BE2C (cell line): Measurements from ENCODE around the gene STAT4.

ENCODE experiments used
- DNase-seq: peaks from one replicate; pipeline ENCODE4 v3.0.0-alpha.2; 2020
- H3K27me3 ChIP-seq: fragments of 250-450 bp; sonication (Bioruptor Pico); 2 replicates; pipeline ENCODE4 v1.5.1; 2020; ENCODE audit warnings: mild to moderate bottlenecking
- H3K36me3 ChIP-seq: fragments of 250-450 bp; sonication (Bioruptor Pico); 2 replicates; pipeline ENCODE4 v1.5.1; 2020; ENCODE audit warnings: mild to moderate bottlenecking
- H3K4me1 ChIP-seq: fragments of 250-450 bp; sonication (Bioruptor Pico); 2 replicates; pipeline ENCODE4 v1.5.1; 2020
- H3K4me3 ChIP-seq: 2 replicates; pipeline ENCODE4 v1.5.1; 2011; ENCODE audit warnings: low read depth, low read length
- H3K9me3 ChIP-seq: fragments of 250-450 bp; sonication (Bioruptor Pico); 2 replicates; pipeline ENCODE4 v1.5.1; 2020
- TF ChIP-seq, protein P1 (sequence below): IDR thresholded peaks from 2 replicates; pipeline ENCODE4 v1.5.1; 2012; ENCODE audit warnings: mild to moderate bottlenecking, low read depth, low read length

STAT4 gene

DNA sequence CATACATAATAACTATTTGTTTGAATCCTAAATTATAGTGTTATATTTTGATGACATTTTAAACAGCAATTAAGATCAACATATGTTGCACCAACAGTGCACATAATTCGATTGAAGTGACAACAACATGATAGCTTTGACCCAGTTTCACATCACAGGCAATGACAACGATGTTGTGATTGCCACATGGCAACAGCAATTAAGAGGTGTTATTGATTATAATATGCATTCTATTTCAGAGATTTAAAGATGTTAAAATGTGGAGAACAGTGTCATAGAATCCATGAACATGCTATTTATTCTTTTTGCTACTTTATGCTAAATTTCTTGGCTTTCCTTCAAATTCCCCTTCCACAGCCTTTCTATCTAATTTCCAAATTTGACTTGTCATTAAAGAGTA, 68.5 kb downstream of the STAT4 start:
- no peak for DNase-seq
- no peaks in the 10 kb centered on the region for H3K36me3 ChIP-seq
- TF ChIP-seq, protein P1, sequence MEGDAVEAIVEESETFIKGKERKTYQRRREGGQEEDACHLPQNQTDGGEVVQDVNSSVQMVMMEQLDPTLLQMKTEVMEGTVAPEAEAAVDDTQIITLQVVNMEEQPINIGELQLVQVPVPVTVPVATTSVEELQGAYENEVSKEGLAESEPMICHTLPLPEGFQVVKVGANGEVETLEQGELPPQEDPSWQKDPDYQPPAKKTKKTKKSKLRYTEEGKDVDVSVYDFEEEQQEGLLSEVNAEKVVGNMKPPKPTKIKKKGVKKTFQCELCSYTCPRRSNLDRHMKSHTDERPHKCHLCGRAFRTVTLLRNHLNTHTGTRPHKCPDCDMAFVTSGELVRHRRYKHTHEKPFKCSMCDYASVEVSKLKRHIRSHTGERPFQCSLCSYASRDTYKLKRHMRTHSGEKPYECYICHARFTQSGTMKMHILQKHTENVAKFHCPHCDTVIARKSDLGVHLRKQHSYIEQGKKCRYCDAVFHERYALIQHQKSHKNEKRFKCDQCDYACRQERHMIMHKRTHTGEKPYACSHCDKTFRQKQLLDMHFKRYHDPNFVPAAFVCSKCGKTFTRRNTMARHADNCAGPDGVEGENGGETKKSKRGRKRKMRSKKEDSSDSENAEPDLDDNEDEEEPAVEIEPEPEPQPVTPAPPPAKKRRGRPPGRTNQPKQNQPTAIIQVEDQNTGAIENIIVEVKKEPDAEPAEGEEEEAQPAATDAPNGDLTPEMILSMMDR = no peak
- H3K9me3 ChIP-seq = no peaks in the 10 kb centered on the region
- no peaks in the 10 kb centered on the region for H3K27me3 ChIP-seq
- H3K4me3 ChIP-seq = no peak overlapping the region
- H3K4me1 ChIP-seq = no peaks in the 10 kb centered on the region

DNA sequence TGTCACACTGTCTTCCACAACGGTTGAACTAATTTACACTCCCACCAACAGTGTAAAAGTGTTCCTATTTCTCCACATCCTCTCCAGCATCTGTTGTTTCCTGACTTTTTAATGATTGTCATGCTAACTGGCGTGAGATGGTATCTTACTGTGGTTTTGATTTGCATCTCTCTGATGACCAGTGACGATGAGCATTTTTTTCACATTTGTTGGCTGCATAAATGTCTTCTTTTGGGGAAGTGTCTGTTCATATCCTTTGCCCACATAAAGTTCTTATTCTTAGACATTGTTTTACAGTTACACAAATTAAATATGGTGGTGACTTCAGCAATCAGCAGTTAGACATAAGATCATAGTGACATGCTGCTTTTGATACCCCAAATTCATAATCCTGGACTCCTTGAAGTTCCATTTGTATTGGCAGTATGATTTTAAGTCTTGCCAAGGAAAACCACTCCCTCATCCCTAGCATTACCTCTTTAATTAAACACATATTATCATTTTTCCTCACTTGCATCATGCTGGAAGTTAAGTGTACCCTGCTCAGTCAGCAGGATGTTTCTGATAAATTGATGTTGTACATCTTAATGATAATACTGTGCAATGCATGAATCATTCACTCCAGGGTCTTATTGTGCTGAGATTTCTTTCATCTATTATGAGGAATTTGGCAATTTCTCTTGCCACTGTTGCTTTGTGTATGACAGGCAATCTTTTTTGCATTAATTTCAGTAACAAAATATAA, 69.2 kb downstream of the STAT4 start:
- H3K27me3 ChIP-seq = no peaks in the 10 kb centered on the region
- no peaks in the 10 kb centered on the region for H3K9me3 ChIP-seq
- TF ChIP-seq, protein P1 = no peak
- no peak for DNase-seq
- no peak overlapping the region for H3K4me3 ChIP-seq
- H3K4me1 ChIP-seq = no peaks in the 10 kb centered on the region
- H3K36me3 ChIP-seq = no peaks in the 10 kb centered on the region

DNA sequence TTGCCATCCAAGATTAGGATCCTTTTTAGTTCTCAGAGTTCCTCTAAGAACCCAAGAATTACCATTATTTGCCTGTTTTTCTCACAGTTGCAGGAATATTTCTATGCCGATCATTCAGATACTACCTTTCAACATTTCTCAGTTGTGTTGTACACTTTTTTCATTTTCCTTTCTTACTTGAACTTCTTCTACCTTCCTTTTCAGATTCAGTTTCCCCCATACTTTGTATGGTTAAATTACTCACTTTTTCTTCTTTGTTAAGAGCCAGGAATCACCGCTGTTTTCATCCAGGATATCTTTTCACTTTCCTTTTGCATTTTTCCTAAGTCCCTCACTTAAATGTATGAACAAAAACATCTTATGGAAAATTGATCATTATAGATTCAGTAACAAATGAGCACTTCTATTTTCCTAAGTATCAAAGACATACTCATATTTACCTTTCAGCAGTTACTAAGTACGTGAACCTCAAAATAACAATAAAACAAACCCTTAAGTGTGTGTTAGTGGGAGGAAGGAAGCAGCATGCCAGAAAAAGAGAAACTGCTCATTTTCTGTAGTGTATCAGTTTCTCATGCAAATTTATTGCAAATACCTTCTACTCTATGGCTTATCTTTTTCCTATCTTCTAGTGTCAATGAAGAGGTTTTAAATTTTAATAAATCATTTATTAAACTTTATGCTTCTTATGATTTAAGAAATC, 72.5 kb downstream of the STAT4 start:
- Histone ChIP-seq H3K9me3 (no peaks in the 10 kb centered on the region), H3K4me3 (no peak overlapping the region), H3K36me3 (no peaks in the 10 kb centered on the region), H3K27me3 (no peaks in the 10 kb centered on the region), H3K4me1 (no peaks in the 10 kb centered on the region)
- no peak for DNase-seq
- TF ChIP-seq, protein P1 = no peak

DNA sequence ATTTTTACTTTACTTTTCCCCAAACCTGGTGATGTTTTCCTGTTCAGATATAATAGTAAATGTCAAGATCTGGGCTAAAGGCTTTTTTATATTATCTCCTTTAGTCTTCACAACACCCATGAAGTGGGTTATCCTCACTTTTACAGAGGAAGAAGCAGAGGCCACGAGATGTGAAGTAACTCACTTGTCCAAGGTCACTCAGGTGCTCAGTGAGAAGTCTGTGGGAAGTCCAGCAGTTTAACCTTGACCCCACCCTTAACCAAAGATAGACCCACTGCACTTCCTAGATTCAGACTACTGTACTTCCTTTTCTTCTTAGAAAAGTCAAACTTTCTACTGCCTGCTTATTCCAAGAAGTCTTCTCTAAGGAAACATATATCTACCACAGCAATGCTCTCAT, 80.5 kb downstream of the STAT4 start:
- Histone ChIP-seq H3K4me3 (no peak overlapping the region), H3K36me3 (no peaks in the 10 kb centered on the region), H3K9me3 (no peaks in the 10 kb centered on the region), H3K27me3 (no peaks in the 10 kb centered on the region), H3K4me1 (no peaks in the 10 kb centered on the region)
- TF ChIP-seq, protein P1 = no peak
- DNase-seq = no peak

DNA sequence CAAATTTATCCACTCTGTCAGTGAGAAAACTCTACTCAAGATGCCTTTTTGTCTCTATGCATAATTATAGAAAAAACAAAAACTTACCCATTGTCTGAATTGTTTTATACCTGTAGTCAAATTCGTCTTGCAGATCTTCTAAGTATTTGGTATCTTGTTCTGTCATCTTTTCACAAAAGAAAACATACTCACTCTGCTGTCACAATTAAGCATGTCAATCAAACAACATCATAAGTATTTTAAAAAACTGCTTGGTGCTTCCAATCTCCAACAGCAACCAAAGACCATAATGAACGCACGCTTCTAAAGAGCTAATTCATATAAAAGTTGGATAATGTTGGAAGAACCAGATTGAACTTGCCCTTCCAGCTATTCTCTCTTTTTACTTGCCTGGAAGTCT, 81.2 kb downstream of the STAT4 start:
- no peaks in the 10 kb centered on the region for H3K27me3 ChIP-seq
- H3K9me3 ChIP-seq = no peaks in the 10 kb centered on the region
- no peak overlapping the region for H3K4me3 ChIP-seq
- H3K4me1 ChIP-seq = no peaks in the 10 kb centered on the region
- TF ChIP-seq, protein P1 = no peak
- DNase-seq = no peak
- H3K36me3 ChIP-seq = no peaks in the 10 kb centered on the region

DNA sequence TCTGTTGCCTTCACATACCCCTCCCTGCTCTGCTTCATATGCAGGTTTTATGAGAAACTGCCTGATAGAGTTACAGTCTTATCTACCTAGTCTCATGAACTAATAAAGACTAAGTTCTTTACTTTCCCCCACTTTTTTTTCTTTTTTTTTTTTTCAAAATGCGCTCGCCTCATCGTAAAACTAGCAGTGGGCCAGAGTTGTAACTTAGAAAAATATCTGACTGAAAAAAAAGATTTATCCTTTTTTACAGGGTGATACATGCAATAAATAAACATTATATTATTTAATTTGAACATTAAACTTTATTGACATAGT, 83.9 kb downstream of the STAT4 start:
- Histone ChIP-seq H3K27me3 (no peaks in the 10 kb centered on the region), H3K4me3 (no peak overlapping the region), H3K36me3 (no peaks in the 10 kb centered on the region), H3K4me1 (no peaks in the 10 kb centered on the region), H3K9me3 (no peaks in the 10 kb centered on the region)
- no peak for DNase-seq
- TF ChIP-seq, protein P1 = no peak
